Smooth muscle cell (in vitro differentiated cells): Measurements from ENCODE around the gene METTL26. TPM values are rescaled to one million over a fixed set of nuclear protein-coding genes. Genes with fewer than 3 reads are reported as not detected.

Experiments used
- DNase-seq: peaks from one replicate; lab custom pipeline; 2025; ENCODE audit not compliant: unreplicated experiment; lab: John Stamatoyannopoulos, UW
- H2AFZ ChIP-seq: fragments of 200-600 bp; sonication (generic); 2 replicates; pipeline ENCODE4 v1.6.0; 2016; ENCODE audit warnings: antibody characterized with exemption, low read depth, mild to moderate bottlenecking
- H3F3A ChIP-seq: fragments of 200-600 bp; sonication (generic); 2 replicates; pipeline ENCODE4 v1.6.0; 2017; ENCODE audit warnings: antibody characterized with exemption, low read depth
- H3K27ac ChIP-seq: fragments of 200-600 bp; sonication (generic); 2 replicates; pipeline ENCODE4 v1.5.1; 2016; ENCODE audit warnings: low read depth, mild to moderate bottlenecking
- H3K27me3 ChIP-seq: fragments of 200-600 bp; sonication (generic); 2 replicates; pipeline ENCODE4 v1.6.1; 2016; ENCODE audit warnings: low read depth, mild to moderate bottlenecking
- H3K36me3 ChIP-seq: fragments of 200-600 bp; sonication (generic); 2 replicates; pipeline ENCODE4 v1.5.1; 2016; ENCODE audit warnings: low read depth
- H3K4me1 ChIP-seq: fragments of 200-600 bp; sonication (generic); 2 replicates; pipeline ENCODE4 v1.5.1; 2016; ENCODE audit warnings: low read depth
- H3K4me2 ChIP-seq: fragments of 200-600 bp; sonication (generic); 2 replicates; pipeline ENCODE4 v1.6.0; 2016; ENCODE audit warnings: mild to moderate bottlenecking
- H3K4me3 ChIP-seq: fragments of 200-600 bp; sonication (generic); 2 replicates; pipeline ENCODE4 v1.5.1; 2016; ENCODE audit warnings: mild to moderate bottlenecking
- H3K79me2 ChIP-seq: fragments of 200-600 bp; sonication (generic); 2 replicates; pipeline ENCODE4 v1.6.0; 2016; ENCODE audit warnings: low read depth, mild to moderate bottlenecking
- H3K9ac ChIP-seq: fragments of 200-600 bp; sonication (generic); 2 replicates; pipeline ENCODE4 v1.6.0; 2016; ENCODE audit warnings: low read depth
- H3K9me3 ChIP-seq: fragments of 200-600 bp; sonication (generic); replicated peaks from 2 replicates; pipeline ENCODE4 v1.5.1; 2016; ENCODE audit warnings: low read depth
- H4K20me1 ChIP-seq: fragments of 200-600 bp; sonication (generic); 2 replicates; pipeline ENCODE4 v1.6.0; 2016; ENCODE audit warnings: low read depth
- WGBS: methylation state at CpG from one replicate; pipeline ENCODE4 v1.1.7; 2016; ENCODE audit warnings: low lambda C conversion rate; 5-methylcytosine and 5-hydroxymethylcytosine counted together
- polyA plus RNA-seq: library from polyadenylated mRNA; unstranded; fragments of >200 nt; fragmentation: Nextera tagmentation; extraction: Ambion mirVana; gene quantifications from 2 replicates; pipeline ENCODE4 v1.2.1, GENCODE V29; 2016
- total RNA-seq: library from RNA; depleted of rRNA; stranded (reverse); fragments of >200 nt; gene quantifications from 2 replicates; pipeline ENCODE4 v1.2.3, GENCODE V29; 2014
- TF ChIP-seq, protein P1 (sequence below): fragments of 200-600 bp; sonication (generic); IDR thresholded peaks from 2 replicates; pipeline ENCODE4 v1.5.1; 2017; ENCODE audit warnings: borderline replicate concordance, mild to moderate bottlenecking, antibody characterized with exemption; ENCODE audit not compliant: insufficient read depth, poor library complexity, severe bottlenecking

The METTL26 gene
- total and polyA plus RNA-seq, 2 experiments from 2014 or later = 134 to 238 TPM

DNA sequence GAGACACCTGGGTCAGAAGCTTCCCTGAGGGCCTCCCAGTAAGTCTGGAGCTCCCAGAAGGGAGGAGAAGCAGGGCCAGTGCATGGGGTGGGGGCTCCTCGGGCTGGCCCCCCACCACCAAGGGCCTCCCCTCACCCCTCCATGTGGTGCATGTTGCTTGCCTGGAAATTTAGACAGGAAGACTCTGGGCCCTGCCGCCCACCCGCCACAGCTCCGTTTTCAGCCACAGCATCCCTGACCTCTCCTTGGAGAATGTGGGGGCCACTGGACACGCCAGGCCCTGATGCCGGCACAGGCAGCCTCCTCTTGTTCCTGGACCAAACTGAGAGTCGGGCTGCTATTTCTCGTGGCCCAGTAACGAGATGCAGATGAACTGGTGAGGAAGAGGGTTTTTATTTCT lies 2.7 kb upstream of the METTL26 start:
- peaks cover 13% of the 10 kb centered on the region for H3F3A ChIP-seq
- 61% methylated on average over 9 of the region's 9 CpGs for WGBS
- no peak overlapping the region for H3K9ac ChIP-seq
- peaks cover 20% of the 10 kb centered on the region for H3K79me2 ChIP-seq
- peaks cover 11% of the 10 kb centered on the region for H4K20me1 ChIP-seq
- TF ChIP-seq, protein P1, sequence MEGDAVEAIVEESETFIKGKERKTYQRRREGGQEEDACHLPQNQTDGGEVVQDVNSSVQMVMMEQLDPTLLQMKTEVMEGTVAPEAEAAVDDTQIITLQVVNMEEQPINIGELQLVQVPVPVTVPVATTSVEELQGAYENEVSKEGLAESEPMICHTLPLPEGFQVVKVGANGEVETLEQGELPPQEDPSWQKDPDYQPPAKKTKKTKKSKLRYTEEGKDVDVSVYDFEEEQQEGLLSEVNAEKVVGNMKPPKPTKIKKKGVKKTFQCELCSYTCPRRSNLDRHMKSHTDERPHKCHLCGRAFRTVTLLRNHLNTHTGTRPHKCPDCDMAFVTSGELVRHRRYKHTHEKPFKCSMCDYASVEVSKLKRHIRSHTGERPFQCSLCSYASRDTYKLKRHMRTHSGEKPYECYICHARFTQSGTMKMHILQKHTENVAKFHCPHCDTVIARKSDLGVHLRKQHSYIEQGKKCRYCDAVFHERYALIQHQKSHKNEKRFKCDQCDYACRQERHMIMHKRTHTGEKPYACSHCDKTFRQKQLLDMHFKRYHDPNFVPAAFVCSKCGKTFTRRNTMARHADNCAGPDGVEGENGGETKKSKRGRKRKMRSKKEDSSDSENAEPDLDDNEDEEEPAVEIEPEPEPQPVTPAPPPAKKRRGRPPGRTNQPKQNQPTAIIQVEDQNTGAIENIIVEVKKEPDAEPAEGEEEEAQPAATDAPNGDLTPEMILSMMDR = no peak
- H3K4me3 ChIP-seq = no peak overlapping the region
- H3K27me3 ChIP-seq = no peaks in the 10 kb centered on the region
- H3K4me2 ChIP-seq = no peak overlapping the region
- no peak for DNase-seq
- no peaks in the 10 kb centered on the region for H3K36me3 ChIP-seq
- H3K9me3 ChIP-seq = no peaks in the 10 kb centered on the region
- no peak overlapping the region for H2AFZ ChIP-seq
- no peak overlapping the region for H3K27ac ChIP-seq
- peaks cover 17% of the 10 kb centered on the region for H3K4me1 ChIP-seq

DNA sequence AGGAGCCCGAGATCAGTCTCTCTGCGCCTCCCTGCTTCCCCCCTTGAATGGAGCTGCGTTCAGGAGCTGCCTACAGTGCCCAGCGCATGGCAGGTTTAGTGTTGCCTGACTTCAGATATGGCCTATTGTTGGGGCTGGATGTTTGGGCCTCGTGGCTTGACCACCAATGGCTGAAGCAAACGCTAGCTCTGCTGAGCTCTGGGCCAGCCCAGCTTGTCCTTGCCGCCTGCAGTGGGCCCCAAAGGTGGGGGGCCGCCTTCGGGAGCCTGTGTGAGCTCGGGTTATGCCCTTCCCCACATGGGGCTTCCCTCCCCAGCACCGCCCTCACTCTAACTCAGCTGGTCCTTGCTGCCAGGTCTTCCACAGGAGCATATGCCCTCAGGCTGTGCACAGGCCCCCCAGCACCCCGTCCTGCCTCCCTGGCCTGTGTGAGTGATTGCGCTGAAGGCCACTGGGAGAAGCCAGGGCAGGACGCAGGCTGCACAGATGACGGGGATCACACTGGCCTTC lies 2.0 kb upstream of the METTL26 start:
- WGBS = 84% methylated on average over 15 of the region's 15 CpGs
- Histone ChIP-seq H3K27me3 (no peaks in the 10 kb centered on the region), H3K36me3 (no peaks in the 10 kb centered on the region), H3K27ac (no peak overlapping the region), H3K4me1 (peaks cover 17% of the 10 kb centered on the region), H3K79me2 (peaks cover 17% of the 10 kb centered on the region), H4K20me1 (peaks cover 11% of the 10 kb centered on the region), H3K9ac (no peak overlapping the region), H3F3A (peaks cover 13% of the 10 kb centered on the region), H3K4me2 (peak overlapping the region; percentile 87), H3K9me3 (no peaks in the 10 kb centered on the region), H3K4me3 (no peak overlapping the region), H2AFZ (no peak overlapping the region)
- no peak for DNase-seq
- TF ChIP-seq, protein P1 = no peak

DNA sequence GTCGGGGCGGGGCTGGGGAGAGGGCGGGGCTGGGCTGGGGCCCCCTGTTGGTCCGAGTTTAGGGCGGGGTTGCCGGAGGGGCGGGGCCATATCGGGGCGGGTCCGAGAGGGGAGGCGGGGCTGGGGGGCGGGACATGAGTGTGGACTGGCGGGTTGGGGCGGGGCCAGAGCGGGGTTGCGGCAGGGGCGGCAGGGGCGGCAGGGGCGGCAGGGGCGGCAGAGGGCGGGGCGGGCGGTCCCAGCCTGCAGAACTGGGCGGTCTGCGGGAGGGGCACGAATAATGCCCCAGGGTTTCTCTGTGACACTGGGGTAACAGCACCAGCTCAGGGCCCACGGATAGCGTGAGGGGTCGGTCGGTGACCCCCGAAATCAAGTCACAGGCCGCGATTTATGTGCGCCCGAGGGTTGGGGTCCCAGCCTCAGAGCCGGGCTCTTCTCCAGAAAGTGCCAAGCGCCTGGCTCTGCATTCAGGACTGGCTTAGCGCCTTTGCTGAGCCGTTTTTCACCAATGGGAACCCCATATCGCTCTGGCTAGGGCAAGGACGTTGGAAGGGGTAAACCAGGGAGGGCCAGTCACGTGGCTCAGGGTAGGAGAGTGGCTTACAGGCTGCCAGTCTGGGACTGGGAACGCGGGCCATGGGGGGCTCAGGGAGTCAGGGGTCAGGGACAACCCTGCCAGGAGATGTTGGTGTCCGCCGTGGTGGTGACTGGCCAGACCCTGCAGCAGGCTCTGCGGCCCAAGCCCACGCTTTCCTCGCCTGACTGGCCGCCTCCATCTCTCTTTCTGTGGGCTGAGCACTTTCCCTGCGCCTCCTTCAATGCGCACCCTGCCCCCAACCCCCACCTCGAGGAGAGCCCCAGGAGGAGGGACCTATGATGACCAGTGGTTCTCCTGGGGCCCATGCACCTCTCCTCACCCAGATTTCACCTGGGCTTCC lies 1.2 kb upstream of the METTL26 start:
- H3K36me3 ChIP-seq = no peaks in the 10 kb centered on the region
- H3K27me3 ChIP-seq = no peaks in the 10 kb centered on the region
- H4K20me1 ChIP-seq = peaks cover 11% of the 10 kb centered on the region
- H3K4me3 ChIP-seq = peak overlapping the region; percentile 99
- H3K9ac ChIP-seq = peak overlapping the region; percentile 67
- H3F3A ChIP-seq = peaks cover 13% of the 10 kb centered on the region
- no peaks in the 10 kb centered on the region for H3K9me3 ChIP-seq
- 39% methylated on average over 27 of the region's 53 CpGs for WGBS
- peak overlapping the region; percentile 88 for H3K27ac ChIP-seq
- peaks cover 10% of the 10 kb centered on the region for H3K79me2 ChIP-seq
- H2AFZ ChIP-seq = peak overlapping the region; percentile 93
- H3K4me2 ChIP-seq = peak overlapping the region; percentile 89
- DNase-seq = peak; percentile 99
- TF ChIP-seq, protein P1 = no peak
- H3K4me1 ChIP-seq = peaks cover 14% of the 10 kb centered on the region
